HG03342 (cell line): Measurements from ENCODE around the gene DGKK.
"Not testable (repeated sequence)": the region's sequence is repeated elsewhere in the genome, so short reads cannot be mapped to it uniquely, and the experiment has no call there.

Experiments used
- ATAC-seq: cut with Tn5 transposase; IDR thresholded peaks from one replicate; pipeline ENCODE4 v1.9.1; 2021; ENCODE audit warnings: mild to moderate bottlenecking, moderate library complexity; ENCODE audit not compliant: unreplicated experiment

The DGKK gene

GRCh38 chrX:50430917-50431575, 39.6 kb downstream of the DGKK start:
- no peak for ATAC-seq

- no peak for ATAC-seq
Measured at GRCh38 chrX:50428174-50428573, 42.5 kb downstream of the DGKK start.

GRCh38 chrX:50407976-50408375, 62.6 kb downstream of the DGKK start:
- ATAC-seq, result no peak

- no peak for ATAC-seq
Measured at GRCh38 chrX:50403903-50404302, 66.7 kb downstream of the DGKK start.

GRCh38 chrX:50402886-50403285, 67.7 kb downstream of the DGKK start:
- ATAC-seq, result no peak

GRCh38 chrX:50393902-50394301, 76.7 kb downstream of the DGKK start:
- no peak for ATAC-seq

- no peak for ATAC-seq
Measured at GRCh38 chrX:50386520-50386919, 84.1 kb downstream of the DGKK start.

- no peak for ATAC-seq
Measured at GRCh38 chrX:50381729-50382415, 88.8 kb downstream of the DGKK start.

GRCh38 chrX:50375481-50376267, 95.0 kb downstream of the DGKK start:
- no peak for ATAC-seq

- no peak for ATAC-seq
Measured at GRCh38 chrX:50372966-50373365, 97.7 kb downstream of the DGKK start.

- no peak for ATAC-seq
Measured at GRCh38 chrX:50343917-50344316, 126.7 kb downstream of the DGKK start.

GRCh38 chrX:50333308-50333707, 137.3 kb downstream of the DGKK start:
- ATAC-seq, result no peak

GRCh38 chrX:50332668-50333067, 138.0 kb downstream of the DGKK start:
- not testable (repeated sequence) for ATAC-seq

- ATAC-seq, result no peak
Measured at GRCh38 chrX:50327235-50327634, 143.4 kb downstream of the DGKK start.
